SK-N-SH (cell line): Measurements from ENCODE around the gene RASAL3.

Experiments
- CTCF ChIP-seq: fragments of 200-600 bp; sonication (generic); IDR thresholded peaks from 2 replicates; pipeline ENCODE4 v1.6.1; 2017; ENCODE audit warnings: antibody characterized with exemption, mild to moderate bottlenecking, moderate library complexity
- EZH2phosphoT487 ChIP-seq: fragments of 200-600 bp; sonication (generic); IDR thresholded peaks from 2 replicates; pipeline ENCODE4 v1.6.1; 2017; ENCODE audit warnings: low read depth, mixed run types, mild to moderate bottlenecking, antibody characterized with exemption, moderate library complexity, borderline replicate concordance
- FOXJ3 ChIP-seq: sonication (generic); formaldehyde crosslinking; IDR thresholded peaks from 2 replicates; pipeline ENCODE4 v1.5.1; 2020; ENCODE audit warnings: mild to moderate bottlenecking, missing genetic modification reagents
- JUND ChIP-seq: IDR thresholded peaks from 2 replicates; pipeline ENCODE4 v1.4.0; 2012
- MEF2A ChIP-seq: IDR thresholded peaks from 2 replicates; pipeline ENCODE4 v1.4.0; 2012; ENCODE audit warnings: low read depth, borderline replicate concordance
- POLR2AphosphoS5 ChIP-seq: IDR thresholded peaks from 2 replicates; pipeline ENCODE4 v1.6.1; 2012; ENCODE audit warnings: low read depth, low read length
- RAD21 ChIP-seq: IDR thresholded peaks from 2 replicates; pipeline ENCODE4 v1.6.1; 2012; ENCODE audit warnings: mild to moderate bottlenecking, low read length
- REST ChIP-seq: IDR thresholded peaks from 2 replicates; pipeline ENCODE4 v1.6.1; 2012; ENCODE audit warnings: mild to moderate bottlenecking, low read depth, low read length, moderate library complexity
- SMC3 ChIP-seq: IDR thresholded peaks from 2 replicates; pipeline ENCODE4 v1.6.1; 2012; ENCODE audit warnings: low read depth, low read length, improper control_type of control experiment

- TF ChIP-seq RAD21 (no peak), MEF2A (no peak), CTCF (no peak), POLR2AphosphoS5 (no peak), EZH2phosphoT487 (no peak), REST (no peak), SMC3 (no peak), JUND (no peak), FOXJ3 (no peak)
Measured at GRCh38 chr19:15425321-15425950, 38.9 kb downstream of the RASAL3 start.
